ENCODE data around the gene HAO1. TPM values are rescaled to one million over a fixed set of nuclear protein-coding genes. Genes with fewer than 3 reads are reported as not detected.

The HAO1 gene
- total RNA-seq, 2 donors from 2014 or later, result not detected

DNA sequence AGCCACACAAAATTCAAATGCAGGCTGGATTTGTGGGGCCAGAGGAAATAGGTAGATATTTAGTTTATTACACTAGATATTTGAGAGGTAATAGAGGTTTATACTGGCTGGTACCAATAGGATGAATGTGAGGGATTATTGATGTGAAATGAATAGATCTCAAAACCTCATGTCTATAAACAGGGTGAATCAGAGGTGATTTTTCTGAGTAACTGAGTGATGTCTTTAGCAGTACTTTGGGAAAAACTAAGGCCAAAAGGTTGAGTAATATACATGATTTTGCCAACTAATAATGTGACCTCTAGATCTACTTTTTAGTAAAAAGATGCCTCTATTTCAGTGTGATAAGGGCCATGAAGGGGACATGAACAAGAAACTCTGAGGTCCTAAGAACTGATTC, 86.8 kb downstream of the HAO1 start:
- Histone ChIP-seq H3K27ac (no peak overlapping the region), H3K27me3 (replicated peaks; ENCODE audit: insufficient read depth) (no peaks in the 10 kb centered on the region), H3K4me3 (no peak overlapping the region), H3K9me3 (no peaks in the 10 kb centered on the region), H3K36me3 (no peaks in the 10 kb centered on the region), H3K4me1 (ENCODE audit: control insufficient read depth in 1 of 2, low read depth in 2 of 2) (peaks cover 0 to 9% of the 10 kb centered on the region in 2 donors)
- TF ChIP-seq, protein P1, sequence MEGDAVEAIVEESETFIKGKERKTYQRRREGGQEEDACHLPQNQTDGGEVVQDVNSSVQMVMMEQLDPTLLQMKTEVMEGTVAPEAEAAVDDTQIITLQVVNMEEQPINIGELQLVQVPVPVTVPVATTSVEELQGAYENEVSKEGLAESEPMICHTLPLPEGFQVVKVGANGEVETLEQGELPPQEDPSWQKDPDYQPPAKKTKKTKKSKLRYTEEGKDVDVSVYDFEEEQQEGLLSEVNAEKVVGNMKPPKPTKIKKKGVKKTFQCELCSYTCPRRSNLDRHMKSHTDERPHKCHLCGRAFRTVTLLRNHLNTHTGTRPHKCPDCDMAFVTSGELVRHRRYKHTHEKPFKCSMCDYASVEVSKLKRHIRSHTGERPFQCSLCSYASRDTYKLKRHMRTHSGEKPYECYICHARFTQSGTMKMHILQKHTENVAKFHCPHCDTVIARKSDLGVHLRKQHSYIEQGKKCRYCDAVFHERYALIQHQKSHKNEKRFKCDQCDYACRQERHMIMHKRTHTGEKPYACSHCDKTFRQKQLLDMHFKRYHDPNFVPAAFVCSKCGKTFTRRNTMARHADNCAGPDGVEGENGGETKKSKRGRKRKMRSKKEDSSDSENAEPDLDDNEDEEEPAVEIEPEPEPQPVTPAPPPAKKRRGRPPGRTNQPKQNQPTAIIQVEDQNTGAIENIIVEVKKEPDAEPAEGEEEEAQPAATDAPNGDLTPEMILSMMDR (IDR thresholded peaks at IDR 0.05), result no peak
- DNase-seq (ENCODE audit: low spot score) (no peak), ATAC-seq (ENCODE audit: insufficient number of reproducible peaks, low FRiP score, low read depth) (no peak)

DNA sequence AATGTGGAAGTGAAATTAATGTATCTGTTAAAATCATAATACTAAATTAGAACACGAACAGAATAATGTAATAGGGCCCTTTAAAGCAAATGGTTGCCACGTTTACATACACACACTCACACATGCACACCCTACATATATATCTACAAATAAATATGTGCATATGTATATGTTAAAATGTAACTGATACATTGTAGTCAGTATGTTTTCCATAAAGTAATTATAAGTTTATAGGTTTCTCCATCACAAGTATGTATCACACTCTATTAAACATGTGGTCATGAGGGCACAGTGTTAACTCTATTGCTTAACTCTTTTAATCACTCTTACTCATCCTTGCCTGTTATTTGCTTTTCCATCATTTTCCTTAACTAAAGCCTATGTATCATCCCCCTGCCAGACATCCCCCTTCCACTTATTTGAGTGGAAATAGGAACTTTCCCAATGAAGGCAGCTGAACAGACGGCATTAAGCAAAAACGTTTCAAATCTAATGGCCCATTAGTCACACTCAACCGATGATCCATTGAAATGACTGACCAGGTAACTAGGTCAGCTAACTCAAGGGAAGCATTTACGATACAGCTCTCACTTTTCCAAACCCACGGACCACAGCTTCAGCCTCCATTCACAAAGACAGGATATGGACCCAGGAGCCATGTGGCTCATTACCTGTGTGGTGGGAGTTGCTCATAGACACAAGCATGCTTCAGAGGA, 89.3 kb downstream of the HAO1 start:
- TF ChIP-seq, protein P1 (IDR thresholded peaks at IDR 0.05), result no peak
- no peaks in the 10 kb centered on the region for H3K9me3 ChIP-seq
- H3K36me3 ChIP-seq, result no peaks in the 10 kb centered on the region
- no peak for DNase-seq (ENCODE audit: low spot score)
- no peak overlapping the region for H3K4me3 ChIP-seq
- H3K27me3 ChIP-seq (replicated peaks; ENCODE audit: insufficient read depth), result no peaks in the 10 kb centered on the region
- no peak for ATAC-seq (ENCODE audit: insufficient number of reproducible peaks, low FRiP score, low read depth)
- no peaks in the 10 kb centered on the region for H3K4me1 ChIP-seq (ENCODE audit: control insufficient read depth in 1 of 2, low read depth in 2 of 2)
- no peak overlapping the region for H3K27ac ChIP-seq

DNA sequence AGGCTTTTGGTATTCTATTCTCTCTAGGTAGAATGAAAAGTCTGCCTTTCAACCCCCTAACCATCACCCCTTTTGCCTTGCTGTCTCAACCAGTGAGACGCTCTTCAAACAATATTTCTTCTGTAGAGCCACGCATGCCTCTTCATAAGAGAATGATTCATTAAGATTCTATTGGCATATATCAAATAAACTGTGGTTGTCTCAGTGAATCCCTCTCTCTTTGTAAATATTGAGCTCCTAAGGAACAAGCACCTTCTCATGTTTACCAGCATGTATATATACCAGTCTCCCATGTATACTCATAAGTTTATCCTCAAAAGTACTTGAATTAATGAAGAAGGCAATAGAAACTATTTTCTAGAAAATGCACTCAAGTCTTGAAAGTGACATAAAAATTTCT, 90.6 kb downstream of the HAO1 start:
- Histone ChIP-seq H3K36me3 (no peaks in the 10 kb centered on the region), H3K4me1 (ENCODE audit: control insufficient read depth in 1 of 2, low read depth in 2 of 2) (no peaks in the 10 kb centered on the region), H3K4me3 (no peak overlapping the region), H3K27ac (no peak overlapping the region), H3K9me3 (no peaks in the 10 kb centered on the region), H3K27me3 (replicated peaks; ENCODE audit: insufficient read depth) (no peaks in the 10 kb centered on the region)
- ATAC-seq (ENCODE audit: insufficient number of reproducible peaks, low FRiP score, low read depth) (no peak), DNase-seq (ENCODE audit: low spot score) (no peak)
- TF ChIP-seq, protein P1 (IDR thresholded peaks at IDR 0.05), result no peak

DNA sequence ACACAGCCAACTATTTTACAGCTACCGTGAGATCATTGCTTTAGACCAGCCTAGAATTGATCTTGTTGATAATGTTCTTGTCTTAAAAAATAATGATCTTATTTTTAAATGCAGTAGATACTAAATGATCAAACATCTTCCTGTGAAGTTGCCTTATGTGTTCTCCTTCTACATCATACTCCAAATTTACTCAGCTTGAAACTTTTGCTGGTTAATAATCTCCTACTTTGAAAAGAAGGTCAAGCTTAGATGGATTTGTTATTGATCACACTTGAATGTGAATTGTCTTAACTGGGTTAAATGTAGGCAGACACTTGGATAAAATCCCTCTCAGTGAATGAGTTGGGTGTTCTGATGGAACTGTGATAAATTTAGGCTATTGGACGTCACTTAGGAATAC, 91.9 kb downstream of the HAO1 start:
- DNase-seq (ENCODE audit: low spot score), result no peak
- no peak overlapping the region for H3K4me3 ChIP-seq
- TF ChIP-seq, protein P1 (IDR thresholded peaks at IDR 0.05), result no peak
- no peaks in the 10 kb centered on the region for H3K36me3 ChIP-seq
- H3K27me3 ChIP-seq (replicated peaks; ENCODE audit: insufficient read depth), result no peaks in the 10 kb centered on the region
- no peaks in the 10 kb centered on the region for H3K4me1 ChIP-seq (ENCODE audit: control insufficient read depth in 1 of 2, low read depth in 2 of 2)
- no peak overlapping the region for H3K27ac ChIP-seq
- H3K9me3 ChIP-seq, result no peaks in the 10 kb centered on the region
- ATAC-seq (ENCODE audit: insufficient number of reproducible peaks, low FRiP score, low read depth), result no peak

DNA sequence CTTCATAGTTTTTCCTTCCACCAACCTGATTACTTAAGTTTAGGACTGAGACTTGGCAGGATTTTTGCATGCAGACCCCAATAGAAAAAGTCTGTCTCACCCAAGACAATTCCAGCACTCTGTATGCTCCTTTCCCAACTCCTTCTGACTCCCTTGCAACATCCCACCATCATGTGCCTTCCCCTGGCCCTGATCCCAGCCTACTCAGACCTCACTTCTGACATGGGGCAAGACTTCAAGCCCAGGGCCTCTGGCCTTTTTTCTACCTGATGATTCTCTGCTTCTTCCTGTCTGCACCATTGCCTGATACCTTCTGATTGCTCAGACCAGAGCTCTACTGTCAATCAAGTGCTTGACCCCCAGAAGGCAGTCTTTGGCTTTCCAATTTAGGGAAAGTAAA, 96.6 kb downstream of the HAO1 start:
- DNase-seq (ENCODE audit: low spot score) (no peak), ATAC-seq (ENCODE audit: insufficient number of reproducible peaks, low FRiP score, low read depth) (no peak)

More for the DNA sequence above, 96.6 kb downstream of the HAO1 start:
- Histone ChIP-seq H3K27me3 (replicated peaks; ENCODE audit: insufficient read depth) (no peaks in the 10 kb centered on the region), H3K4me3 (no peak overlapping the region), H3K9me3 (no peaks in the 10 kb centered on the region), H3K27ac (no peak overlapping the region), H3K36me3 (no peaks in the 10 kb centered on the region), H3K4me1 (ENCODE audit: control insufficient read depth in 1 of 2, low read depth in 2 of 2) (peaks cover 4 to 7% of the 10 kb centered on the region in 2 donors)
- TF ChIP-seq, protein P1 (IDR thresholded peaks at IDR 0.05), result no peak

Measured in thoracic aorta (tissue), 2 donors.